ENCODE measurements around the gene TUBA1C.
A peak's percentile ranks its signal among the peaks of the same experiment; 100 is the strongest.
"Not testable (repeated sequence)": the region's sequence is repeated elsewhere in the genome, so short reads cannot be mapped to it uniquely, and the experiment has no call there.

The TUBA1C gene

GRCh38 chr12:49284672-49285071, 19.8 kb downstream of the TUBA1C start:
- DNase-seq: no peak

- DNase-seq: no peak
Measured at GRCh38 chr12:49287876-49288275, 23.0 kb downstream of the TUBA1C start.

GRCh38 chr12:49288412-49288853, 23.6 kb downstream of the TUBA1C start:
- DNase-seq: peak; percentile 69

GRCh38 chr12:49288922-49289555, 24.2 kb downstream of the TUBA1C start:
- DNase-seq: no peak

GRCh38 chr12:49292729-49293055, 27.8 kb downstream of the TUBA1C start:
- DNase-seq: no peak

GRCh38 chr12:49293056-49293956, 28.4 kb downstream of the TUBA1C start:
- DNase-seq: no peak

GRCh38 chr12:49294086-49294803, 29.4 kb downstream of the TUBA1C start:
- no peak for DNase-seq

GRCh38 chr12:49294804-49295081, 29.9 kb downstream of the TUBA1C start:
- DNase-seq: no peak

- DNase-seq: no peak
Measured at GRCh38 chr12:49295082-49295936, 30.4 kb downstream of the TUBA1C start, which contains the start of gene PRPH. Gene PRPH, plus strand, starts transcription at chr12:49295147. Its CDS starts 54 bp downstream, at chr12:49295201.

GRCh38 chr12:49296034-49296835, 31.4 kb downstream of the TUBA1C start:
- peak; percentile 68 for DNase-seq

- DNase-seq: peak; percentile 30
Measured at GRCh38 chr12:49296836-49297694, 32.2 kb downstream of the TUBA1C start.

GRCh38 chr12:49297695-49298060, 32.8 kb downstream of the TUBA1C start:
- DNase-seq: no peak

GRCh38 chr12:49298160-49298559, 33.3 kb downstream of the TUBA1C start:
- no peak for DNase-seq

- no peak for DNase-seq
Measured at GRCh38 chr12:49301760-49302159, 36.9 kb downstream of the TUBA1C start.

- no peak for DNase-seq
Measured at GRCh38 chr12:49304161-49304560, 39.3 kb downstream of the TUBA1C start.

GRCh38 chr12:49305762-49306510, 41.1 kb downstream of the TUBA1C start:
- DNase-seq: no peak

GRCh38 chr12:49309386-49309785, 44.5 kb downstream of the TUBA1C start:
- no peak for DNase-seq

GRCh38 chr12:49310451-49311000, 45.6 kb downstream of the TUBA1C start:
- not testable (repeated sequence) for DNase-seq

- no peak for DNase-seq
Measured at GRCh38 chr12:49314811-49315210, 49.9 kb downstream of the TUBA1C start.

- not testable (repeated sequence) for DNase-seq
Measured at GRCh38 chr12:49317118-49317517, 52.2 kb downstream of the TUBA1C start.
